ACC112 (cell line): ENCODE measurements around the gene KCNE2.

Experiments
- H2AFZ ChIP-seq: fragments of 200-600 bp; sonication (generic); one replicate; pipeline ENCODE4 v1.6.0; 2017; ENCODE audit warnings: antibody characterized with exemption, low read length; ENCODE audit not compliant: unreplicated experiment
- H3K27ac ChIP-seq: fragments of 200-600 bp; sonication (generic); 2 replicates; pipeline ENCODE4 v1.5.1; 2014; ENCODE audit warnings: low read depth, mild to moderate bottlenecking, antibody characterized with exemption, low read length, moderate library complexity
- H3K27me3 ChIP-seq: fragments of 200-600 bp; sonication (generic); 2 replicates; pipeline ENCODE4 v1.6.1; 2014; ENCODE audit warnings: mild to moderate bottlenecking, antibody characterized with exemption, low read length, moderate library complexity, mixed read lengths; ENCODE audit not compliant: insufficient read depth
- H3K36me3 ChIP-seq: fragments of 200-600 bp; sonication (generic); 2 replicates; pipeline ENCODE4 v1.6.1; 2016; ENCODE audit warnings: mild to moderate bottlenecking, antibody characterized with exemption, low read length, moderate library complexity, mixed read lengths; ENCODE audit not compliant: insufficient read depth
- H3K4me1 ChIP-seq: fragments of 200-600 bp; sonication (generic); one replicate; pipeline ENCODE4 v1.6.1; 2016; ENCODE audit warnings: low read length, mixed read lengths; ENCODE audit not compliant: insufficient read depth, unreplicated experiment, control insufficient read depth
- H3K4me3 ChIP-seq: fragments of 200-600 bp; sonication (generic); 2 replicates; pipeline ENCODE4 v1.5.1; 2014; ENCODE audit warnings: mild to moderate bottlenecking, low read depth, low read length
- H3K79me2 ChIP-seq: fragments of 200-600 bp; sonication (generic); one replicate; pipeline ENCODE4 v1.6.0; 2016; ENCODE audit warnings: low read length; ENCODE audit not compliant: control insufficient read depth, unreplicated experiment, insufficient read depth

Gene KCNE2

GRCh38 chr21:34338226-34338625, 25.6 kb upstream of the KCNE2 start:
- Histone ChIP-seq H3K79me2 (no peaks in the 10 kb centered on the region), H2AFZ (no peak overlapping the region), H3K27me3 (no peaks in the 10 kb centered on the region), H3K4me1 (peaks cover 12% of the 10 kb centered on the region), H3K4me3 (no peak overlapping the region), H3K27ac (no peak overlapping the region), H3K36me3 (no peaks in the 10 kb centered on the region)

GRCh38 chr21:34340061-34340460, 23.7 kb upstream of the KCNE2 start:
- no peaks in the 10 kb centered on the region for H3K79me2 ChIP-seq
- H3K4me1 ChIP-seq, result peaks cover 15% of the 10 kb centered on the region
- no peak overlapping the region for H2AFZ ChIP-seq
- no peaks in the 10 kb centered on the region for H3K27me3 ChIP-seq
- H3K4me3 ChIP-seq, result no peak overlapping the region
- no peaks in the 10 kb centered on the region for H3K36me3 ChIP-seq
- no peak overlapping the region for H3K27ac ChIP-seq

- no peak overlapping the region for H2AFZ ChIP-seq
- H3K27ac ChIP-seq, result no peak overlapping the region
- no peaks in the 10 kb centered on the region for H3K79me2 ChIP-seq
- no peaks in the 10 kb centered on the region for H3K36me3 ChIP-seq
- H3K27me3 ChIP-seq, result no peaks in the 10 kb centered on the region
- peaks cover 7% of the 10 kb centered on the region for H3K4me1 ChIP-seq
- H3K4me3 ChIP-seq, result no peak overlapping the region
These were observed 21.3 kb upstream of the KCNE2 start for GRCh38 chr21:34342476-34342875.

- H3K27me3 ChIP-seq, result no peaks in the 10 kb centered on the region
- peaks cover 7% of the 10 kb centered on the region for H3K4me1 ChIP-seq
These were observed 20.5 kb upstream of the KCNE2 start for GRCh38 chr21:34343347-34343746.

GRCh38 chr21:34343838-34344381, 19.9 kb upstream of the KCNE2 start:
- no peaks in the 10 kb centered on the region for H3K36me3 ChIP-seq
- H3K4me3 ChIP-seq, result no peak overlapping the region
- H3K27me3 ChIP-seq, result no peaks in the 10 kb centered on the region
- H3K79me2 ChIP-seq, result no peaks in the 10 kb centered on the region
- no peak overlapping the region for H2AFZ ChIP-seq
- peaks cover 7% of the 10 kb centered on the region for H3K4me1 ChIP-seq
- H3K27ac ChIP-seq, result no peak overlapping the region

More at GRCh38 chr21:34343347-34343746, 20.5 kb upstream of the KCNE2 start:
- Histone ChIP-seq H3K4me3 (no peak overlapping the region), H3K27ac (no peak overlapping the region), H3K79me2 (no peaks in the 10 kb centered on the region), H3K36me3 (no peaks in the 10 kb centered on the region), H2AFZ (no peak overlapping the region)

GRCh38 chr21:34344584-34344983, 19.2 kb upstream of the KCNE2 start:
- Histone ChIP-seq H3K27ac (no peak overlapping the region), H3K36me3 (no peaks in the 10 kb centered on the region), H3K4me3 (no peak overlapping the region), H3K27me3 (no peaks in the 10 kb centered on the region), H3K79me2 (no peaks in the 10 kb centered on the region), H2AFZ (no peak overlapping the region), H3K4me1 (peaks cover 7% of the 10 kb centered on the region)

GRCh38 chr21:34345091-34345871, 18.5 kb upstream of the KCNE2 start:
- Histone ChIP-seq H2AFZ (no peak overlapping the region), H3K27me3 (peaks cover 4% of the 10 kb centered on the region; the same call in 1 of the 2 replicates), H3K79me2 (no peaks in the 10 kb centered on the region), H3K4me3 (no peak overlapping the region), H3K36me3 (no peaks in the 10 kb centered on the region), H3K4me1 (peaks cover 7% of the 10 kb centered on the region), H3K27ac (no peak overlapping the region)

- no peaks in the 10 kb centered on the region for H3K36me3 ChIP-seq
- no peak overlapping the region for H3K27ac ChIP-seq
- H2AFZ ChIP-seq, result no peak overlapping the region
- H3K4me3 ChIP-seq, result no peak overlapping the region
- peaks cover 7% of the 10 kb centered on the region for H3K4me1 ChIP-seq
- peaks cover 4% of the 10 kb centered on the region; the same call in 1 of the 2 replicates for H3K27me3 ChIP-seq
- H3K79me2 ChIP-seq, result no peaks in the 10 kb centered on the region
These were observed 17.9 kb upstream of the KCNE2 start for GRCh38 chr21:34345892-34346291.

GRCh38 chr21:34348890-34349519, 14.8 kb upstream of the KCNE2 start:
- no peak overlapping the region for H3K4me3 ChIP-seq

GRCh38 chr21:34351786-34352241, 12.0 kb upstream of the KCNE2 start:
- no peaks in the 10 kb centered on the region for H3K4me1 ChIP-seq
- H3K36me3 ChIP-seq, result no peaks in the 10 kb centered on the region
- H2AFZ ChIP-seq, result no peak overlapping the region
- H3K27me3 ChIP-seq, result peaks cover 34% of the 10 kb centered on the region
- H3K4me3 ChIP-seq, result no peak overlapping the region
- H3K27ac ChIP-seq, result no peak overlapping the region
- no peaks in the 10 kb centered on the region for H3K79me2 ChIP-seq

More at GRCh38 chr21:34348890-34349519, 14.8 kb upstream of the KCNE2 start:
- Histone ChIP-seq H3K36me3 (no peaks in the 10 kb centered on the region), H2AFZ (no peak overlapping the region), H3K79me2 (no peaks in the 10 kb centered on the region), H3K4me1 (peaks cover 7% of the 10 kb centered on the region), H3K27ac (no peak overlapping the region), H3K27me3 (peaks cover 15% of the 10 kb centered on the region)
